Stimulated activated CD8-positive, alpha-beta memory T cell treated with anti-CD3 and anti-CD28 coated beads, Interleukin-12 subunit alpha, Interleukin-12 subunit beta, amount 100 ng/mL, for 1 hour (primary cell): ENCODE results near the gene M1AP.
"Not testable (repeated sequence)": the region's sequence is repeated elsewhere in the genome, so short reads cannot be mapped to it uniquely, and the experiment has no call there.

Experiments used
- DNase-seq: peaks from one replicate; pipeline ENCODE4 v3.0.0-alpha.2; 2020; ENCODE audit warnings: low read depth

Gene M1AP

GRCh38 chr2:74564222-74564621 is 83.9 kb downstream of the M1AP start:
- no peak for DNase-seq

GRCh38 chr2:74562126-74562775 is 85.9 kb downstream of the M1AP start:
- no peak for DNase-seq

- DNase-seq, result not testable (repeated sequence)
Observed at GRCh38 chr2:74561022-74561421, 87.1 kb downstream of the M1AP start.

- DNase-seq, result no peak
Observed at GRCh38 chr2:74560591-74560990, 87.5 kb downstream of the M1AP start.

GRCh38 chr2:74559912-74560311 is 88.2 kb downstream of the M1AP start:
- DNase-seq, result no peak

GRCh38 chr2:74558284-74559230 is 89.6 kb downstream of the M1AP start:
- DNase-seq, result no peak

- no peak for DNase-seq
Observed at GRCh38 chr2:74556831-74557370, 91.2 kb downstream of the M1AP start.

GRCh38 chr2:74556159-74556558 is 92.0 kb downstream of the M1AP start:
- DNase-seq, result no peak

GRCh38 chr2:74555610-74556103 is 92.5 kb downstream of the M1AP start:
- no peak for DNase-seq

GRCh38 chr2:74554820-74555531 is 93.2 kb downstream of the M1AP start:
- DNase-seq, result peak; percentile 20

GRCh38 chr2:74553892-74554819 is 94.0 kb downstream of the M1AP start, which contains the start of the genes DOK1 and LOXL3:
Gene DOK1, plus strand, starts transcription at chr2:74554720. Its CDS starts 35 bp downstream, at chr2:74554755.
Gene LOXL3, minus strand, starts transcription at chr2:74553942. Its CDS starts 1,308 bp downstream, at chr2:74552634.
- DNase-seq, result peak; percentile 69

GRCh38 chr2:74552914-74553811 is 95.0 kb downstream of the M1AP start:
- DNase-seq, result no peak

GRCh38 chr2:74551942-74552913 is 95.9 kb downstream of the M1AP start:
- DNase-seq, result no peak

- DNase-seq, result no peak
Observed at GRCh38 chr2:74551530-74551929, 96.6 kb downstream of the M1AP start.

- no peak for DNase-seq
Observed at GRCh38 chr2:74550231-74550630, 97.9 kb downstream of the M1AP start.

- no peak for DNase-seq
Observed at GRCh38 chr2:74548900-74549826, 99.0 kb downstream of the M1AP start.

- no peak for DNase-seq
Observed at GRCh38 chr2:74548285-74548899, 99.7 kb downstream of the M1AP start.
